Testis (tissue), 2 donors: ENCODE data around the gene CLMN.

Experiments
- CTCF ChIP-seq, 3 experiments: fragments of 450-650 bp in 2 of 3; fragments of 200-600 bp in 1 of 3; sonication (generic) in 1 of 3; IDR thresholded peaks; one replicate each; pipeline ENCODE4 v1.5.1; 2016 to 2019; ENCODE audit warnings: antibody characterized with exemption in 3 of 3, mild to moderate bottlenecking in 2 of 3, moderate library complexity in 1 of 3
- POLR2A ChIP-seq: fragments of 450-650 bp; IDR thresholded peaks from one replicate; pipeline ENCODE4 v1.6.1; 2017; ENCODE audit warnings: antibody characterized with exemption, mild to moderate bottlenecking, moderate library complexity

DNA sequence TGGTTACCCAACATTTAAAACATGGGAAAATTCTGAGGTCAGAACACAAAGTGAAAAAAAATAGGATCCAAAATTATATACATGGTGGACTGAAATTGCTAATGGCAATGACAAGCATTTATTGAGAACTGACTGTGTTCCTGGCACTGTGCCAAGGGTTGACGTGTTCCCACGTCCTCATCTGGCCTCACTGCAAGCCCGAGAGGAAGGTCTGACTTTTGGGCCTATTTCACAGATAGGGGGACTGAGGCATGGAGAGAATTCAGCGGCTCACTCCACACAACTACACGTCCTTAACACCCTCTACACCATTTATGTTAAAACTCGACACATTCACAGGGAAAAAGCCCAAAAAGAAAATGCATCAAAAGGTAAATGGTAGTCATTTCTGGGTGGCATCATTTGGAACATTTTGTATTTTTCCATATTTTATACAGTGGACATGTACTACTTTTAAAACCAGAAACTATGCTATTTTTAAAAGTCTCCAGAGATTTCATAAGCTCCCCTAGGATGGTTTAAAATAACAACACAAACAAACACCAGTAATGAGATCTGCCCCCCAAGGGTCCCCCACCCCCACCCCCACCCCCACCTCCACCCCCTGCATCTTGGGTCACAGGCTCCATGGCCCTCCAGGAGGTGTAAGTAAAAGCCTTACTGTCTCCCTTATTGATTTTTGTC lies 27.7 kb downstream of the CLMN start:
- TF ChIP-seq CTCF (IDR thresholded peaks at IDR 0.05) = no peak
- no peak for TF ChIP-seq POLR2A
